ENCODE data around the gene NCK2.

DNA sequence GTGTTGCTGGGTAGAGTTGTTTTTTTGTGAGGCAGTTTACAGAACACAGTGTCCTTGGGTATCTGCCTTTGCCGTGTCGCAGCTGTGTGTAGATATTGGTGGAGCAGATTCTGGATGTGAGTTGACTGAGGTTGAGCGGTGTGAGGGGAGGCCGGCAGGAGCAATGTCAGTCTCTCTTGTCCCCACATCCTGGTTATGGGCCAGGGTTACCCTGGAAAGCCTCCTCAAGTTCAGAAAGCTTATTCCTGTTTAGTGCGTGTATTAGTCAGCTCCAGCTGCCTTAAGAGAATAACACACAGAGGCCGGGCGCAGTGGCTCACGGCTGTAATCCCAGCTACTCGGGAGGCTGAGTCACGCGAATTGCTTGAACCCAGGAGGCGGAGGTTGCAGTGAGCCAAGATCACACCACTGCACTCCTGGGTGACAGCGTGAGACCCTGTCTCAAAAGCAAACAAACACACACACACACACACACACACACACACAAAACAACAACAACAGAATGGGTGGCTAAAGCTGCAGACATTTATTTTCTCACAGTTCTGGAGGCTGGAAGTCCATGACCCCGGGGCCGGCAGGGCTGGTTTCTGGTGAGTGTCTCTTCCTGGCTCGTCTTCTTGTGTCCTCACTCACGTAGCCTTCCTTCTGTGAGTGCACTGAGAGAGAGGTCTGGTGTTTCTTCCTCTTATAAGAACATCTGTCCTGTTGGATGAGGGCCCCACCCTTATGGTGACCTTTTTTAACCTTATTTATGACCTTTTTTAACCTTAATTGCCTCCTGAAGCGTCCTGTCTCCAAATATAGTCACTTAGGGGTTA is 5.1 kb downstream of the NCK2 start:
- TF ChIP-seq POLR2AphosphoS5 (IDR thresholded peaks at IDR 0.05; ENCODE audit: low read depth, low read length) (no peak), CTCF (IDR thresholded peaks at IDR 0.05) (no peak), RAD21 (IDR thresholded peaks at IDR 0.05; ENCODE audit: low read length) (no peak)

Data from SK-N-SH (cell line).